Spleen (tissue), 7 donors: ENCODE measurements around the gene PAX5.

Experiments used
- POLR2A ChIP-seq, 3 donors: fragments of 450-650 bp; IDR thresholded peaks; one replicate each; pipeline ENCODE4 v1.5.1; 2017; ENCODE audit warnings: antibody characterized with exemption in 3 of 3, mild to moderate bottlenecking in 1 of 3
- POLR2AphosphoS5 ChIP-seq, 3 donors: sonication (generic); formaldehyde crosslinking; IDR thresholded peaks; one replicate each; pipeline ENCODE4 v1.5.1; 2017; ENCODE audit warnings: antibody characterized with exemption in 3 of 3
- TF ChIP-seq, protein P1 (sequence below), 11 experiments: fragments of 200-600 bp in 7 of 11; fragments of 450-650 bp in 4 of 11; sonication (generic) in 4 of 11; IDR thresholded peaks in 8 of 11; conservative IDR thresholded peaks in 3 of 11; 1 replicate in 7 of 11; 2 replicates in 4 of 11; pipeline versions ENCODE4 v1.4.0 to v1.8.0; 2016 to 2021; ENCODE audit warnings: antibody characterized with exemption in 11 of 11, inconsistent platforms in 4 of 11, mild to moderate bottlenecking in 1 of 11
- donor health status: DM: no; HTN: no; CAD: no; lungs with moderate emphysema.
- donor health status: DM: no; HTN: no; CAD: no.
- donor health status: DM: no; HTN: no; CAD: no.

DNA sequence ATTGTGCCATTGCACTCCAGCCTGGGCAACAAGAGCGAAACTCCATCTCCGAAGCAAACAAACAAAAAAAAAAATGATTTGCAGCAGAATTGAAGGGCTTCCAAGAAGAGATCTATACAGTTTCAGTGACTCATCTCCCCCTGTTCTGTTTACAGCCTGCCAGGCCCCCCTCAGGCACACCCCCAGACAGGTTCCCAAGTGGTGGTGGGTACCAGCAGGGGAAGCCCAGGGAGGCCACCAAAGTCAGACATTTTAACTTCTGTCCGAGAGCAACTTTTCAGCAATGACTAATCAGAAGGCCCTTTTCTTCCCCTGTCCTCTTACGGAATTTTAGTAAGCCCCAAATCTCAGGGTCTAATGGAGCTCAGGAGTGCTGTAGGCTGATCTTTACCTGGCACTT, 98.7 kb downstream of the PAX5 start:
- TF ChIP-seq, protein P1, sequence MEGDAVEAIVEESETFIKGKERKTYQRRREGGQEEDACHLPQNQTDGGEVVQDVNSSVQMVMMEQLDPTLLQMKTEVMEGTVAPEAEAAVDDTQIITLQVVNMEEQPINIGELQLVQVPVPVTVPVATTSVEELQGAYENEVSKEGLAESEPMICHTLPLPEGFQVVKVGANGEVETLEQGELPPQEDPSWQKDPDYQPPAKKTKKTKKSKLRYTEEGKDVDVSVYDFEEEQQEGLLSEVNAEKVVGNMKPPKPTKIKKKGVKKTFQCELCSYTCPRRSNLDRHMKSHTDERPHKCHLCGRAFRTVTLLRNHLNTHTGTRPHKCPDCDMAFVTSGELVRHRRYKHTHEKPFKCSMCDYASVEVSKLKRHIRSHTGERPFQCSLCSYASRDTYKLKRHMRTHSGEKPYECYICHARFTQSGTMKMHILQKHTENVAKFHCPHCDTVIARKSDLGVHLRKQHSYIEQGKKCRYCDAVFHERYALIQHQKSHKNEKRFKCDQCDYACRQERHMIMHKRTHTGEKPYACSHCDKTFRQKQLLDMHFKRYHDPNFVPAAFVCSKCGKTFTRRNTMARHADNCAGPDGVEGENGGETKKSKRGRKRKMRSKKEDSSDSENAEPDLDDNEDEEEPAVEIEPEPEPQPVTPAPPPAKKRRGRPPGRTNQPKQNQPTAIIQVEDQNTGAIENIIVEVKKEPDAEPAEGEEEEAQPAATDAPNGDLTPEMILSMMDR (IDR thresholded peaks at IDR 0.05 in 8 of 11, conservative IDR thresholded peaks at IDR 0.05 in 3 of 11) = no peak
- no peak for TF ChIP-seq POLR2AphosphoS5 (IDR thresholded peaks at IDR 0.05)
- TF ChIP-seq POLR2A (IDR thresholded peaks at IDR 0.05) = no peak
